Astrocyte (in vitro differentiated cells and primary cell): Measurements from ENCODE around the gene ATXN1. TPM values are rescaled to one million over a fixed set of nuclear protein-coding genes. Genes with fewer than 3 reads are reported as not detected.

ENCODE experiments used
- DNase-seq: peaks from one replicate; pipeline ENCODE4 v3.0.0-alpha.2; 2010; ENCODE audit warnings: low read depth
- FAIRE-seq: peaks from 2 replicates; lab custom pipeline; 2011; peaks lifted over from hg19 to GRCh38; lab: Jason Lieb, UNC
- H2AFZ ChIP-seq: 2 replicates; pipeline ENCODE4 v1.6.0; 2012; ENCODE audit warnings: low read depth, low read length, inconsistent platforms
- H3K27ac ChIP-seq: 2 replicates; pipeline ENCODE4 v1.5.1; 2011; ENCODE audit warnings: low read depth, low read length, inconsistent platforms
- H3K27me3 ChIP-seq: 2 replicates; pipeline ENCODE4 v1.6.0; 2011; ENCODE audit warnings: low read length, inconsistent platforms; ENCODE audit not compliant: insufficient read depth
- H3K36me3 ChIP-seq: 2 replicates; pipeline ENCODE4 v1.5.1; 2011; ENCODE audit warnings: low read length, inconsistent platforms; ENCODE audit not compliant: insufficient read depth
- H3K4me1 ChIP-seq: 2 replicates; pipeline ENCODE4 v1.5.1; 2011; ENCODE audit warnings: low read length, inconsistent platforms; ENCODE audit not compliant: insufficient read depth
- H3K4me2 ChIP-seq: 2 replicates; pipeline ENCODE4 v1.6.0; 2012; ENCODE audit warnings: low read length, inconsistent platforms
- H3K4me3 ChIP-seq: 2 replicates; pipeline ENCODE4 v1.5.1; 2011; ENCODE audit warnings: low read depth, mild to moderate bottlenecking, low read length, inconsistent platforms; ENCODE audit not compliant: insufficient read depth
- H3K79me2 ChIP-seq: 2 replicates; pipeline ENCODE4 v1.6.0; 2012; ENCODE audit warnings: mild to moderate bottlenecking, low read length, inconsistent platforms; ENCODE audit not compliant: insufficient read depth
- H3K9ac ChIP-seq: 2 replicates; pipeline ENCODE4 v1.6.0; 2012; ENCODE audit warnings: mild to moderate bottlenecking, low read length, inconsistent platforms
- H3K9me3 ChIP-seq: 2 replicates; pipeline ENCODE4 v1.5.1; 2012; ENCODE audit warnings: low read depth, mild to moderate bottlenecking, low read length, inconsistent platforms; ENCODE audit not compliant: insufficient read depth
- H4K20me1 ChIP-seq: 2 replicates; pipeline ENCODE4 v1.6.0; 2012; ENCODE audit warnings: low read length, inconsistent platforms; ENCODE audit not compliant: insufficient read depth
- H3K27ac Mint-ChIP-seq: one replicate; pipeline ENCODE4 v1.8.0; 2021; ENCODE audit warnings: mild to moderate bottlenecking, mixed read lengths; ENCODE audit not compliant: unreplicated experiment
- H3K27me3 Mint-ChIP-seq: one replicate; pipeline ENCODE4 v1.8.0; 2021; ENCODE audit warnings: low read depth, mixed read lengths; ENCODE audit not compliant: unreplicated experiment
- H3K36me3 Mint-ChIP-seq: one replicate; pipeline ENCODE4 v1.8.0; 2021; ENCODE audit warnings: low read depth, mixed read lengths; ENCODE audit not compliant: unreplicated experiment
- H3K4me1 Mint-ChIP-seq: one replicate; pipeline ENCODE4 v1.8.0; 2021; ENCODE audit warnings: low read depth, mixed read lengths; ENCODE audit not compliant: unreplicated experiment
- H3K4me3 Mint-ChIP-seq: one replicate; pipeline ENCODE4 v1.8.0; 2021; ENCODE audit warnings: mild to moderate bottlenecking, moderate library complexity, mixed read lengths; ENCODE audit not compliant: unreplicated experiment
- H3K9me3 Mint-ChIP-seq: one replicate; pipeline ENCODE4 v1.8.0; 2021; ENCODE audit warnings: mild to moderate bottlenecking, mixed read lengths; ENCODE audit not compliant: unreplicated experiment
- EZH2 ChIP-seq: IDR thresholded peaks from 2 replicates; pipeline ENCODE4 v1.6.1; 2012; ENCODE audit warnings: mild to moderate bottlenecking, low read length, inconsistent platforms; ENCODE audit not compliant: insufficient read depth
- total RNA-seq: library from RNA; stranded (reverse); gene quantifications from 2 replicates; pipeline ENCODE4 v1.2.1, GENCODE V29; 2021
- TF ChIP-seq, protein P1 (sequence below): IDR thresholded peaks from 2 replicates; pipeline ENCODE4 v1.5.1; 2011; ENCODE audit warnings: low read depth, mild to moderate bottlenecking, inconsistent platforms, low read length, moderate library complexity; ENCODE audit not compliant: insufficient read depth

ATXN1 gene
- total RNA-seq, 1 donor from 2014 or later: 70.9 TPM

DNA sequence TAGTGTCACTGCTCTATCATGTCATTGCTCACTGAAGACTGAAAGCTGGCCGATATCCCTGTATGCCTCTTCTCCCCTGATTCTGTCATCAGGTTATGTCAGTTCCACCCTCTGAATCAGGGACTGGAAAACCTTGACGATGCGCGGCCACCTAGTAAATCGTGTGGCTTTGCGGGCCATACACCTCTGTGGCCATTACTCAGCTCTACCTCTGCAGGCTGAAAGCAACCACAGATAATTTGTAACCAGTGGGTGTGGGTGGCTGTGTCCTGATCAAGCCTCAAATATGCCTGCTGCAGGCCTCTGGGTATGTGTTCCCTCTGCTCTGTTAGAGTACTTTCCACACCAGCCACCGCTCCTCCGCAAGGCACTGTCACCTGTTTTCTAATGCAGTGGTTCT, 417.7 kb downstream of the ATXN1 start:
- no peaks in the 10 kb centered on the region for H3K79me2 ChIP-seq
- Mint-ChIP-seq H3K27ac (no peak overlapping the region), H3K9me3 (no peaks in the 10 kb centered on the region), H3K4me3 (no peak overlapping the region), H3K4me1 (peaks cover 36% of the 10 kb centered on the region), H3K36me3 (peaks cover 10% of the 10 kb centered on the region), H3K27me3 (no peaks in the 10 kb centered on the region)
- no peaks in the 10 kb centered on the region for H3K36me3 ChIP-seq
- H3K4me1 ChIP-seq: peaks cover 35% of the 10 kb centered on the region
- H3K27ac ChIP-seq: no peak overlapping the region
- no peaks in the 10 kb centered on the region for H4K20me1 ChIP-seq
- H3K9ac ChIP-seq: no peak overlapping the region
- no peaks in the 10 kb centered on the region for H3K9me3 ChIP-seq
- no peaks in the 10 kb centered on the region for H3K27me3 ChIP-seq
- FAIRE-seq (no peak), DNase-seq (peak; percentile 58)
- H2AFZ ChIP-seq: no peak overlapping the region
- H3K4me3 ChIP-seq: no peak overlapping the region
- TF ChIP-seq EZH2: no peak
- TF ChIP-seq, protein P1, sequence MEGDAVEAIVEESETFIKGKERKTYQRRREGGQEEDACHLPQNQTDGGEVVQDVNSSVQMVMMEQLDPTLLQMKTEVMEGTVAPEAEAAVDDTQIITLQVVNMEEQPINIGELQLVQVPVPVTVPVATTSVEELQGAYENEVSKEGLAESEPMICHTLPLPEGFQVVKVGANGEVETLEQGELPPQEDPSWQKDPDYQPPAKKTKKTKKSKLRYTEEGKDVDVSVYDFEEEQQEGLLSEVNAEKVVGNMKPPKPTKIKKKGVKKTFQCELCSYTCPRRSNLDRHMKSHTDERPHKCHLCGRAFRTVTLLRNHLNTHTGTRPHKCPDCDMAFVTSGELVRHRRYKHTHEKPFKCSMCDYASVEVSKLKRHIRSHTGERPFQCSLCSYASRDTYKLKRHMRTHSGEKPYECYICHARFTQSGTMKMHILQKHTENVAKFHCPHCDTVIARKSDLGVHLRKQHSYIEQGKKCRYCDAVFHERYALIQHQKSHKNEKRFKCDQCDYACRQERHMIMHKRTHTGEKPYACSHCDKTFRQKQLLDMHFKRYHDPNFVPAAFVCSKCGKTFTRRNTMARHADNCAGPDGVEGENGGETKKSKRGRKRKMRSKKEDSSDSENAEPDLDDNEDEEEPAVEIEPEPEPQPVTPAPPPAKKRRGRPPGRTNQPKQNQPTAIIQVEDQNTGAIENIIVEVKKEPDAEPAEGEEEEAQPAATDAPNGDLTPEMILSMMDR: no peak
- H3K4me2 ChIP-seq: no peak overlapping the region

DNA sequence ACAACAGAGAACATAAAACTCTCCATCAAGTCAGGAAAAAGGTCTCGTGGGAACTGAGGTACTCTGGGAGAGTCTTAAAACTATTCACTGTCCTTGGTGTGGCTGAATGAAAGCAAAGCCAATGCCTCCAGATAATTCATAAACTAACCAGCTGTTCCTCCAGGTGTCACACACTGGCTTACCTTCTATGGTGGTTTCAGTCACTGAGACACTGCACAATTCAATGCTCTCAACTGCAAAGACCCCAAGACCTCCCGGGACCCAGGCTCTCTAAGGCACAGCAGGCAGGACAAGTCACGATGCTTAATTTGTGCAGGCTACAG, 422.0 kb downstream of the ATXN1 start:
- no peak for DNase-seq
- peak overlapping the region; percentile 75 for H3K4me2 ChIP-seq
- peaks cover 3% of the 10 kb centered on the region for H3K79me2 ChIP-seq
- FAIRE-seq: no peak
- peak overlapping the region; percentile 55 for H3K9ac ChIP-seq
- Mint-ChIP-seq H3K27ac (peak overlapping the region; percentile 87), H3K4me3 (peak overlapping the region; percentile 37), H3K4me1 (peaks cover 55% of the 10 kb centered on the region), H3K9me3 (no peaks in the 10 kb centered on the region), H3K36me3 (peaks cover 9% of the 10 kb centered on the region), H3K27me3 (no peaks in the 10 kb centered on the region)
- H3K27me3 ChIP-seq: no peaks in the 10 kb centered on the region
- H3K27ac ChIP-seq: peak overlapping the region; percentile 82
- H2AFZ ChIP-seq: no peak overlapping the region
- no peaks in the 10 kb centered on the region for H3K9me3 ChIP-seq
- no peak overlapping the region for H3K4me3 ChIP-seq
- H4K20me1 ChIP-seq: no peaks in the 10 kb centered on the region
- TF ChIP-seq EZH2: no peak
- TF ChIP-seq, protein P1: no peak
- H3K4me1 ChIP-seq: peaks cover 48% of the 10 kb centered on the region
- H3K36me3 ChIP-seq: no peaks in the 10 kb centered on the region

DNA sequence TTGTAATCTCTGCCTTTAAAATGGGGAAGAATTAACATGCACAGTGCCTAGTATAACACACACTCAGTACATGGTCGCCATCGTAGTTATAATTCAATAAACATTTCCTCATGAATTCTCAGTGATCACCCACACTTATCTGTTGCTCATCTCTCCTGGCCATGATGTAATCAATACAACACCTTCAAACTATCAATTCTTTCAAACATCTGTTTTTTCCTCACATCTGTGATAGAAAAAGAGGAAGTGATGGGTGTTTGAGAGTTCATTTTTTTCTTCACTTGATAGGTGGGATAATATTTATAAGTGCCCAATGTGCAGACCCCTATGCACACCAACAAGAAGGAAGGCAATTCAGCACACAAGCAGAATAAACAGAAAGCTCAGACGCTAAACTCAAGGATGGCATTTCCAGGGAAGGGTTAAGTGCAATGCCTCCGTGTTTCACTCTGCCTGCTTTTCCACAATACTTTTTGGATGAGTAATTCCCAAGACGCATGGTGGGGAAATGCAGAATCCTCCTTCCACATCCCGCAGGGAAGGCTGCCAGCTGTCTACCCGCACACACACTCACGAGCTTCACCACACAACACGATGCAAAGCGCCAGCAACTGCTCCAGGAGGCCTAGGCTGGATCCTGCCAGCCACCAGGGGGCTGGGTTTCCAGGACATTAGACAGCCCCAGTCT, 422.5 kb downstream of the ATXN1 start:
- peak; percentile 99 for DNase-seq
- H3K79me2 ChIP-seq: peaks cover 3% of the 10 kb centered on the region
- H3K9me3 Mint-ChIP-seq: no peaks in the 10 kb centered on the region
- H3K27ac ChIP-seq: peak overlapping the region; percentile 82
- peak overlapping the region; percentile 87 for H3K27ac Mint-ChIP-seq
- peaks cover 9% of the 10 kb centered on the region for H3K36me3 Mint-ChIP-seq
- no peaks in the 10 kb centered on the region for H3K9me3 ChIP-seq
- peaks cover 57% of the 10 kb centered on the region for H3K4me1 Mint-ChIP-seq
- H3K9ac ChIP-seq: peak overlapping the region; percentile 63
- peaks cover 49% of the 10 kb centered on the region for H3K4me1 ChIP-seq
- no peaks in the 10 kb centered on the region for H3K36me3 ChIP-seq
- FAIRE-seq: peak; percentile 97
- no peaks in the 10 kb centered on the region for H3K27me3 ChIP-seq
- no peak overlapping the region for H2AFZ ChIP-seq
- no peaks in the 10 kb centered on the region for H4K20me1 ChIP-seq
- TF ChIP-seq, protein P1: peak; percentile 88
- TF ChIP-seq EZH2: no peak
- no peak overlapping the region for H3K4me3 ChIP-seq
- peak overlapping the region; percentile 75 for H3K4me2 ChIP-seq
- H3K27me3 Mint-ChIP-seq: no peaks in the 10 kb centered on the region
- peak overlapping the region; percentile 37 for H3K4me3 Mint-ChIP-seq
